Muscle layer of duodenum (tissue), 2 donors: ENCODE data around the gene AAR2.

ENCODE experiments used
- H3K27ac ChIP-seq: one replicate; pipeline ENCODE4 v1.7.0; 2013; ENCODE audit warnings: mild to moderate bottlenecking, low read length
- H3K27me3 ChIP-seq: one replicate; pipeline ENCODE4 v1.7.0; 2013; ENCODE audit warnings: low read depth, mild to moderate bottlenecking, control low read depth, low read length
- H3K36me3 ChIP-seq, 2 donors: one replicate each; pipeline ENCODE4 v1.7.0; 2013; ENCODE audit warnings: low read length in 2 of 2, control low read depth in 1 of 2, mild to moderate bottlenecking in 1 of 2; ENCODE audit not compliant: insufficient read depth in 2 of 2, control insufficient read depth in 1 of 2
- H3K4me1 ChIP-seq, 2 donors: one replicate each; pipeline ENCODE4 v1.7.0; 2013; ENCODE audit warnings: low read length in 2 of 2, mild to moderate bottlenecking in 2 of 2, control low read depth in 1 of 2, moderate library complexity in 1 of 2; ENCODE audit not compliant: insufficient read depth in 2 of 2, control insufficient read depth in 1 of 2
- H3K4me3 ChIP-seq, 2 donors: one replicate each; pipeline ENCODE4 v1.7.0; 2013; ENCODE audit warnings: low read length in 2 of 2, low read depth in 1 of 2, mild to moderate bottlenecking in 1 of 2
- H3K9me3 ChIP-seq, 2 donors: one replicate each; pipeline ENCODE4 v1.7.0; 2013; ENCODE audit warnings: low read length in 2 of 2, control low read depth in 1 of 2, mild to moderate bottlenecking in 1 of 2; ENCODE audit not compliant: control insufficient read depth in 1 of 2
- donor health status: healthy.

Gene AAR2

DNA sequence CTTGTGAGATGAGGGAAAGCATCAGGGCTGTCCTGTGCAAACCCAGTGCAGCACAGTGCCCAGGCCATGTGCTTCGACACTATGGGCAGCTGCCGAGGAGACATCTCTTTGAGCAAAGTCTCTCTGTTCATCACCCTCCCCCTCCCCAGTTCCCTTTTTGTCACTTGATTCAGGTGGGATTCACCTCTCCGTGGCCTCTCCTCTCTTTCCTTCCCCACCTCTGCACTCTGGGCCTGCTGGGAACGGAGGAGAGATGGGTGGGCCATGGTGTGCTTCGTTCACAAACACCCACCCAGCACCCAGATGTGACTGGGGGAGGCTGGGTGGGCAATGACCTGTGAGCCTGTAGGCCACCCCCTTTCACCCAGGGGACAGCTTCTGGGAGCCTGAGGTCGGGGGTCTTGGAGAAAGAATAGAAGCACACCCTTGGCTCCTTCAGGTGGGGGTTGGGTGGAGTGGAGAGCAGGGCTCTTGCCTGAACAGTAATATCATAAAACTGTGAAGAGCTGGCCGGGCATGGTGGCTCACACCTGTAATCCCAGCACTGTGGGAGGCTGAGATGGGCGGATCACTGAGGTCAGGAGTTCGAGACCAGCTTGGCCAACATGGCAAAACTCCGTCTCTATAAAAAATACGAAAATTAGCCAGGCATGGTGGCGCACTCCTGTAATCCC is 36.4 kb downstream of the AAR2 start:
- H3K9me3 ChIP-seq = no peaks in the 10 kb centered on the region
- no peaks in the 10 kb centered on the region for H3K4me1 ChIP-seq
- no peaks in the 10 kb centered on the region for H3K36me3 ChIP-seq
- no peak overlapping the region for H3K4me3 ChIP-seq
- peaks cover 5% of the 10 kb centered on the region for H3K27me3 ChIP-seq
- H3K27ac ChIP-seq = no peak overlapping the region

DNA sequence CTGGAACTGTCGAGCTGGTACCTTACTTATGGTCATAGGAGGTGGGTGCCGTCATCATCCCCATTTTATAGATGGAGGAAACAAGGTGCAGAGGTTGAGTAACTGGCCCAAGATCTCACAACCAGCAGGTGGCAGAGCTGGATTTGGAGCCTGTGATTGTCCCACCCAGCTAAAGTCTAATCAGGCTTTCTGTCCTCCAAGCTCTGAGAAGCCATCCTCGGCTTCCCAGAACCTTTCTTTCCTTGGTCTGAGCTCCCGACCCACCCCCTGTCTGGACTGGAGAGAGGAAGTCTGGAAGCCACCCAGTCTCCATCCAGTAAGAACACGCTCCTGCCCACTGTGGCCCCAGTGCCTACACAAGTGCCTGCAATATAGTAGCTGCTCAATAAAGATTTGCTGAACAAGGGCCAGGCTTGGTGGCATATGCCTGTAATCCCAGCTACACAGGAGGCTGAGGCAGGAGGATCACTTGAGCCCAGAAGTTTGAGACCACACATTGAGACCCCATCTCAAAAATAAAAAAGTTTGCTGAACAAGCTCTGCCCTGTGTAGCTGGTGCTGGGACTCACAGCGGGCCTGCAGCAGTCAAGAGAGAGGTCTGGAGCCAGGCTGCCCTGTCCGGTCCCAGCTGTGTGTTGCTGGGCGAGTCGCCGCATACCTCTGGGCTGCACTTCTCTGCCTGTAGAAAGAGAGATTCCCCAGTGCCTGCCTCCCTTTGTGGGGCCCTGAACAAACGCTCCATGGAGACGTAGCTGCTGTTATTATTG is 37.3 kb downstream of the AAR2 start:
- Histone ChIP-seq H3K4me3 (no peak overlapping the region), H3K36me3 (no peaks in the 10 kb centered on the region), H3K27me3 (peaks cover 5% of the 10 kb centered on the region), H3K4me1 (no peaks in the 10 kb centered on the region), H3K9me3 (no peaks in the 10 kb centered on the region), H3K27ac (no peak overlapping the region)

DNA sequence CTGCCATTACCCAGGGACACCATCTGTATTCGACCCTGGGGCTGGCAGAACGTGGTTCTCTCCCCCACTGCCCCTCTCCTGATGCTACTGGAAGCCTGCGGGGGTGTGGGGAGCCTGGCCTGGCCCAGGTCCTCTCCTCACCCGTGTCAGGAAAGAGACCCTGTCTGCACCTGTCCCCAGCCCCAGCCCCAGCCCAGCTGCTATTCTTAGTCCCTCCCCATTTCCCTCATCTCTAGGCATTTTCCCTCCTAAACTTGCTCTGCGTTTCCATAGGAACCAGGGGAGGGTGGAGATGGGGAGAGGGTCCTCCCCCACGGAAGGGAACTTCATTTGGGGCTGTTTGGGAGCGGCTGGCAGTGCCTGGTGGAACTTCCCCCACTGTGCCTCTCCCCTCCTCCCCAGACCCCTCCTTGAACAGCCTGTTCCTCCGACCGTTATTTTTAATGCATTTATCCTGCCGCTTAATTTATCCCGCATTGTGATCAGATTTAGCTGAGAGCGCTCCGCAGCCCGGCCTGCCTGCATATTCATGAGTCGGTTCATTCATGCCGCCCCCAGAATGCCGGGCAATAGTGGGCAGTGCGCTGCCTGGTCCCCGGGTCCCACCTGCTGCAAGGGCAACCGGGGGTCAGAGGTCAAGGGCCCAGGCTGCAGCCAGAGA is 38.0 kb downstream of the AAR2 start:
- H3K9me3 ChIP-seq = no peaks in the 10 kb centered on the region
- H3K4me1 ChIP-seq = no peaks in the 10 kb centered on the region
- H3K27ac ChIP-seq = no peak overlapping the region
- peaks cover 5% of the 10 kb centered on the region for H3K27me3 ChIP-seq
- H3K4me3 ChIP-seq = no peak overlapping the region
- H3K36me3 ChIP-seq = no peaks in the 10 kb centered on the region

DNA sequence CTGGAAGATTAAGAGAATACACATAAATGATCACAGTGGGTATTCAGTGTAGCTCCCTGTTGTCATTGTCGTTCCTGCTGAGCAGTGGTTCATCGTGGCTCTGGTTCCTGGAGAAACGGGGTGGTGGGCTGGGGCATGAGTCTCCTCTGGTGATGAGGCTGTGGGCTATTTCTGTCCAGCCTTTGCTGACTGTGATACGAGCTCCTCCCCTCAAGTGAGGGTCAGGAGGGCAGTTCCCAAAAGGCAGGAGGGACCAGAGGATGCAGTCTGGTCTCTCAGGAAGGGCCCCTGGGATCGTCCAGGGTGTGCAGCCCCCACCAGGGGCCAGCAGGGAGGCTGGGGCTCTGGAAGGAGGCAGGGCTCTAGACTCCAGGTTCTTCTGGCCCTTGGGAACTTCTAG is 38.7 kb downstream of the AAR2 start:
- H3K36me3 ChIP-seq = no peaks in the 10 kb centered on the region
- no peaks in the 10 kb centered on the region for H3K4me1 ChIP-seq
- no peak overlapping the region for H3K4me3 ChIP-seq
- H3K27me3 ChIP-seq = peaks cover 5% of the 10 kb centered on the region
- H3K9me3 ChIP-seq = no peaks in the 10 kb centered on the region
- H3K27ac ChIP-seq = no peak overlapping the region

DNA sequence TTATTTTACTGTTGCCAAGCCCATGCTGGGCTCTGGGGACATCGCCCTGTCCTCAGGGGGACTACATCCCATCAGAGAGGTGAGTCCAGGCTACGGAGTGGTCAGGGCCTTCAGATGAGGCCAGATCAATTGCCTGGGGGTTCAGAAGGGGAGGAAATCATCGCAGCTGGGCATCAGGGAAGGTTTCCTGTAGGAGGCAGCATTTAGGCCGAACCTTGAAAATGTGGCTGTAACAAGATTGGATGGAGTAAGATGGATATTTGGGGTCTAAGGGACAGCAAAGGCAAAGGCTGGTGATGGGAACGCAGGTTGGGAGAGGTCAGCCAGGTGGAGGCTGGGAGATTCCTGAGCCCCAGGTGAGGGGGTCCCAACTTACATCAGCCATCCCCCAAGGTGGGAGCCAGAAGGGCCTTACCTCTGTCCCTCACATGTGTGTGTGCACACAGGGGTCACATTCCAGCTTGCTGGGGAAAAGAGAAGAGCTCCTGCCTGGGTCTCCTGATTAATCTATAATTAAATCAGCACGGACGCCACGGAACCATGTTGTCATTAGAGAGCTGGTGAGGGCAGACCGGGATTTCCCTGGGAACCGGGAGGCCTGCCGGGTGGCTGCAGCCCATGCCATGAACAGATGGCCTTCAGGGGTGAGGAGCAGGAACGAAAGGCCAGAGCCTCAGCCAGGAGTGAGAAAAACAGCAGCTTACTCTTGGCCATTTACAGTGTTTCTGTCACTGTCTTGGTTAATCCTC is 39.3 kb downstream of the AAR2 start:
- no peaks in the 10 kb centered on the region for H3K9me3 ChIP-seq
- H3K4me3 ChIP-seq = no peak overlapping the region
- H3K36me3 ChIP-seq = no peaks in the 10 kb centered on the region
- H3K27ac ChIP-seq = no peak overlapping the region
- no peaks in the 10 kb centered on the region for H3K4me1 ChIP-seq
- peaks cover 5% of the 10 kb centered on the region for H3K27me3 ChIP-seq

DNA sequence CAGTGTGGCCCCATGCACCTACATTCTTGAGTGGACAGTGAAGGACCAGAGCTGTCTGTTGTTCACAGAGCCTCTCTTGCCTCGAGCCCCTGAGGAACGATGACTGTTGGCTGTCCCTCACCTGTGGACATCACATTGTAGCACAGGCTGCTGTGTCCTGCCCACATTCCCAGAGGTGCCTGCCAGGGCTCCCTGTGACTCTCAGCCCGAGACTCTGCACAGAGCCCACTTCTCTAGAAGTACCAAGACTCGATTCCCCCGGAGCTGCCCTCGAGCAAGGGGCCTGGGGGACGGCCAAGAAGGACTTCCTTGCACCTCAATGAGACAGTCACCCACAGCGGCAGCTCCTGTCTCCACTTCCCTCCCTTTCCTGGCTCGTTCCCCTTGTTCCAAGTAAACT is 41.3 kb downstream of the AAR2 start:
- Histone ChIP-seq H3K36me3 (no peaks in the 10 kb centered on the region), H3K27me3 (peaks cover 5% of the 10 kb centered on the region), H3K4me3 (no peak overlapping the region), H3K27ac (no peak overlapping the region), H3K4me1 (no peaks in the 10 kb centered on the region), H3K9me3 (no peaks in the 10 kb centered on the region)

DNA sequence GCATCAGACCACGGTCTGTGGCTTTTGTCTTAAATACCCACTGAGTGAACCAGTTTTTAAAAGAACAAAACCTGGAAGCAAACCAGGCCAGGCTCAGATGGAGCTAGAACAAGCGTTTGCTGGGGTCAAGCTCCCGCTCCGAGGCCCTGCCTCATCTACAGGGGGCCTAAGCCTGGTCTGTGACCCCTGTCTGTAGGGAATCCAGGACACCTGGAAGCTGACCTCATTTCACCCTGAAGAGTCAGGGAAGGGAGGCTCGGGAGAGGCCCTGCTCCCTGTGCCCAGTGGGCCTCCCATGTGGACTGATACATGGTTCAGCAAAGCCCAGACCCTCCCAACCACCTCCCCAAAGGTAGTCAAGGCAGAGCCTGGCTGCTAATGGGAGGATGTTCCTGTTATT is 43.1 kb downstream of the AAR2 start:
- Histone ChIP-seq H3K9me3 (no peaks in the 10 kb centered on the region), H3K36me3 (no peaks in the 10 kb centered on the region)

DNA sequence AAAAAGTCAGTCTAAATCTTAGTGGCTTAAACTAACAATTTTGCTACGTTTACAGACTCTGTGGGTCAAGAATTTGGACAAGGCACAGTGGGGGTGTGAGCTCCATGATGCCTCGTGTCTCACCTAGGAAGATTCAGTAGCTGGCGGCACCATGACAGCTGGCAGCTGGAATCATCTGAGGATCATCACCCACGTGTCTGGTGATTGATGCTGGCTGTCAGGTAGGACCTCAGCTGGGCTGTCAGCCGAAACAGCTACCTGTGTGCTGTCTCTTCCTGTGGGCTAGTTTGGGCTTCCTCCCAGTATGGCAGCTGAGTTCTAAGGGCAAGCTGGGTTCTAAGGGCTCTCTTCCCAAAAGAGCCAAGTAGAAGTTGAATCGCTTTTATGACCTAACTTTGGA is 43.5 kb downstream of the AAR2 start:
- H3K36me3 ChIP-seq = no peaks in the 10 kb centered on the region
- no peaks in the 10 kb centered on the region for H3K27me3 ChIP-seq
- no peak overlapping the region for H3K4me3 ChIP-seq
- H3K27ac ChIP-seq = no peak overlapping the region
- H3K4me1 ChIP-seq = no peaks in the 10 kb centered on the region
- H3K9me3 ChIP-seq = no peaks in the 10 kb centered on the region

More for the DNA sequence above, 43.1 kb downstream of the AAR2 start:
- H3K27me3 ChIP-seq = no peaks in the 10 kb centered on the region
- H3K4me1 ChIP-seq = no peaks in the 10 kb centered on the region
- no peak overlapping the region for H3K4me3 ChIP-seq
- H3K27ac ChIP-seq = no peak overlapping the region

DNA sequence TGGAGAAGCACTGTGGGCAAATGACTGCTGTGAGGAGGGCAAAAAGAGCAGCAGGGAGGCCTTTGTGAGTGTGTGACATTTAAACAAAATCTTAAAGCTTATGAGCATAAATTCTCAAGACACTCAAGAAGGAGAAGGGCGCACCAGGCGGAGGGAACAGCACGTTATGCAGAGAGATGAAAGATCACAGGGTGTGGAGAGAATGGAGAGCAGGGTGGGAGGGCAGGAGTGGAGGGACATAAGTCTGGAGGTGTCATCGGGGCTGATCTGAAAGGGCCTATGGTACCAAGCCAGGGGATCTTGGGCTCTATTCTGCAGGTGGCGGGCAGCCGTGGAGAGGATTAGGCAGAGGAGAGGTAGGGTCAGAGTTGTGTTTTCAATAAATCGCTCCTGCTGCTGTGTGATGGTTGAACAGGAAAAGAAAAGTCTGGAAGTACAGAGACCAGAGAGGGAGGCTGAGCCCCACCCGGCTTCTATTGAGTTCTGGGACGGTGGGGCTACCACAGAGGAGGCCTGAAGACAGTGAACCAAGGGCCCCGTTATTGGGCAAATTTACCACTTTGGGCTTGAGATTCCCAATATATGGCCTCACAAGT is 45.6 kb downstream of the AAR2 start:
- Histone ChIP-seq H3K9me3 (no peaks in the 10 kb centered on the region), H3K27me3 (no peaks in the 10 kb centered on the region), H3K36me3 (no peaks in the 10 kb centered on the region), H3K4me3 (no peak overlapping the region), H3K4me1 (no peaks in the 10 kb centered on the region), H3K27ac (no peak overlapping the region)

DNA sequence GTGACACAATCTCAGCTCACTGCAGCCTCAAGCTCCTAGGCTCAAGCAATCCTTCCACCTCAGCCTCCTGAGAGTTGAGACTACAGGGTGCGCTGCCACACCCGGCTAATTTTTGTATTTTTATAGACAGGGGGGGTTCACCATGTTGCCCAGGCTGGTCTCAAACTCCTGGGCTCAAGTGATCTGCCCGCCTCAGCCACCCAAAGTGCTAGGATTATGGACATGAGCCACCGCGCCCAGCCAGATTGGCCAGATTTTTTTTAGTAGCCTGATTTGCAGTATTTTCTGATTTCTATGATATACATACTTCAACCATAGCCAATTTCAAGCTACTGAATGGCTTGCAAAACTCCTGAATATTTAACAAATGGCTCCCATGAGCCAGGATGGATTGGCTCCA is 48.5 kb downstream of the AAR2 start:
- Histone ChIP-seq H3K27me3 (no peaks in the 10 kb centered on the region), H3K36me3 (no peaks in the 10 kb centered on the region), H3K9me3 (peaks cover 0 to 6% of the 10 kb centered on the region in 2 donors), H3K27ac (no peak overlapping the region), H3K4me3 (no peak overlapping the region), H3K4me1 (no peaks in the 10 kb centered on the region)
